Nephron progenitor cell (in vitro differentiated cells): Measurements from ENCODE around the gene IFRD1.

Source experiments
- DNase-seq: peaks from one replicate; pipeline ENCODE4 v3.0.0; 2021
- H3K27ac Mint-ChIP-seq: 2 replicates; pipeline ENCODE4 v1.8.0; 2021; ENCODE audit warnings: mild to moderate bottlenecking, moderate library complexity, mixed read lengths
- H3K27me3 Mint-ChIP-seq: 2 replicates; pipeline ENCODE4 v1.8.0; 2021; ENCODE audit warnings: mild to moderate bottlenecking, low read depth, mixed read lengths; ENCODE audit not compliant: poor library complexity
- H3K36me3 Mint-ChIP-seq: 2 replicates; pipeline ENCODE4 v1.8.0; 2021; ENCODE audit warnings: low read depth, mixed read lengths
- H3K4me1 Mint-ChIP-seq: 2 replicates; pipeline ENCODE4 v1.8.0; 2021; ENCODE audit warnings: mixed read lengths
- H3K4me3 Mint-ChIP-seq: 2 replicates; pipeline ENCODE4 v1.8.0; 2021; ENCODE audit warnings: mild to moderate bottlenecking, moderate library complexity, mixed read lengths
- H3K9me3 Mint-ChIP-seq: 2 replicates; pipeline ENCODE4 v1.8.0; 2021; ENCODE audit warnings: mild to moderate bottlenecking, moderate library complexity, mixed read lengths
- CTCF ChIP-seq: fragments of 200-600 bp; sonication (generic); IDR thresholded peaks from 2 replicates; pipeline ENCODE4 v1.5.0; 2021; ENCODE audit warnings: antibody characterized with exemption

Gene IFRD1

DNA sequence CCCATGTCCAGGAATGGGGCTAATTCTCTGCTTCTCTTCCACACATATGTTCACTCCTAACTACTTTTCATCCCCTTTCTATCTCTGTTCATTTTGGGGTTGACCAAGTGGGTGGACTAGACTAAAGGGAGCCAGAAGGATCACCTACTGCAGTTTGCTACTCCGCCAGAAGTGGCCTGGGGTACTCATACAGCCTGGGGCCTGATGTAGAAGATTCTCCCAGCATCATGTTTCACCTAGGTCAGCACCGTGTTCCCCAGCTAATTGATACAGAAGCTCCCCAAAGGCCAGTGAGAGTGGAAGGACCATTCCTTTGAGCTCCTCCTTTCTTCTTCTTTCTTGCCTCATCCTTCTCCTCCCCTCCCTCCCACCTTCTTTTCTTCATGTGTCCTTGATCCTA is 19.6 kb upstream of the IFRD1 start:
- Mint-ChIP-seq H3K4me3 (no peak overlapping the region), H3K27me3 (peaks cover 7% of the 10 kb centered on the region), H3K36me3 (peaks cover 11% of the 10 kb centered on the region), H3K4me1 (peaks cover 13% of the 10 kb centered on the region), H3K9me3 (peaks cover 12% of the 10 kb centered on the region), H3K27ac (no peak overlapping the region)
- no peak for TF ChIP-seq CTCF
- no peak for DNase-seq

DNA sequence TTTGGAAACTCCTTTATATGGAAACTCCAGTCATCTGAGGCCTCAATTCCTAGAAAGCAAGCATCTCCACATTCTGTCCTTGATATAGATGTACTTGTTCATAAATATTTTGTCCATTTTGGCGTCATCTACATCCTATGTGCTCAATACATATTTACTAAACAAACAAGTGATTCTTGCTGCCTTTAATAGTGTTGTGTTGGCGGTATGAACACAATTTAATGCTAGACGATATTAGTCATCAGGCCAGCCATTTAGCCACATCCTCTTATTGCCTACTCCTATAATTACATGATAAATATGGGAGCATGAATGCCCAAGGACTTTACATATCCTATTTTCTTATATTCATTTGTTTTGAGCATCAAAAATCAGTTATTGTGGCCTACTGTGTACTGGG is 18.5 kb upstream of the IFRD1 start:
- Mint-ChIP-seq H3K4me3 (no peak overlapping the region), H3K4me1 (peaks cover 13% of the 10 kb centered on the region), H3K27me3 (peaks cover 7% of the 10 kb centered on the region), H3K9me3 (peaks cover 12% of the 10 kb centered on the region), H3K27ac (no peak overlapping the region), H3K36me3 (peaks cover 11% of the 10 kb centered on the region)
- no peak for DNase-seq
- no peak for TF ChIP-seq CTCF

DNA sequence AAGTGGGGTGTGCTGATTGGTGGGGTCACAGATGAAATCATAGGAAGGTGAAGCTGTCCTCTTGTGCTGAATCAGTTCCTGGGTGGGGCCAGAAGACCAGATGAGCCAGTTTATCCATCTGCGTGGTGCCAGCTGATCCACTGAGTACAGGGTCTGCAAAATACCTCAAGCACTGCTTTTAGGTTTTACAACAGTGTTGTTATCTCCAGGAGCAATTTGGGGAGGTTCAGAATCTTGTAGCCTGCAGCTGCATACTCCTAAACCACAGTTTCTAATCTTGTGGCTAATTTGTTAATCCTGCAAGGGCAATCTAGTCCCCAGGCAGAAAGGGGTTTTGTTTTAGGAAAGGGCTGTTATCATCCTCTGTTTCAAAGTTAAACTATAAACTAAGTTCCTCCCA is 17.0 kb upstream of the IFRD1 start:
- no peak for DNase-seq
- H3K36me3 Mint-ChIP-seq: peaks cover 11% of the 10 kb centered on the region
- peaks cover 2% of the 10 kb centered on the region for H3K4me1 Mint-ChIP-seq
- H3K9me3 Mint-ChIP-seq: peaks cover 12% of the 10 kb centered on the region
- no peak overlapping the region for H3K27ac Mint-ChIP-seq
- H3K4me3 Mint-ChIP-seq: no peak overlapping the region
- H3K27me3 Mint-ChIP-seq: peaks cover 8% of the 10 kb centered on the region
- no peak for TF ChIP-seq CTCF

DNA sequence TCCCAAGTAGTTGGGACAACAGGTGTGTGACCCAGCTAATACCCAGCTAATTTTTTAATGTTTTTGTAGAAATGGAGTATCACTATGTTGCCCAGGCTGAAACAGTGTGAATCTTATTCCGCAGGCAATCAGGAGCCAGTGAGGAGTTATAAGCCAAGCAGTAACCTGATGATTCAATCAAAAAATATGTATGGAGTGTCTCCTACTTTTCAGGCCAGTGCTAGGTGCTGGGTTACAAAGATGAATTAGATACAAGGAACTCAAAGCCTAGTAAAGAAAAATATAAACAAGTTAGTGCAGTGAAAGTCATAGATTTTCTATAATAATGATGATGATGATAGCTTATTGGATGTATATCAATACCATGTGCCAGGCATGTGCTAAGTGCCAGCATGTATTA is 13.2 kb upstream of the IFRD1 start:
- H3K27me3 Mint-ChIP-seq: peaks cover 7% of the 10 kb centered on the region
- no peak for TF ChIP-seq CTCF
- H3K4me3 Mint-ChIP-seq: no peak overlapping the region
- peaks cover 12% of the 10 kb centered on the region for H3K9me3 Mint-ChIP-seq
- H3K36me3 Mint-ChIP-seq: peaks cover 10% of the 10 kb centered on the region
- DNase-seq: no peak
- H3K4me1 Mint-ChIP-seq: no peaks in the 10 kb centered on the region
- H3K27ac Mint-ChIP-seq: no peak overlapping the region

DNA sequence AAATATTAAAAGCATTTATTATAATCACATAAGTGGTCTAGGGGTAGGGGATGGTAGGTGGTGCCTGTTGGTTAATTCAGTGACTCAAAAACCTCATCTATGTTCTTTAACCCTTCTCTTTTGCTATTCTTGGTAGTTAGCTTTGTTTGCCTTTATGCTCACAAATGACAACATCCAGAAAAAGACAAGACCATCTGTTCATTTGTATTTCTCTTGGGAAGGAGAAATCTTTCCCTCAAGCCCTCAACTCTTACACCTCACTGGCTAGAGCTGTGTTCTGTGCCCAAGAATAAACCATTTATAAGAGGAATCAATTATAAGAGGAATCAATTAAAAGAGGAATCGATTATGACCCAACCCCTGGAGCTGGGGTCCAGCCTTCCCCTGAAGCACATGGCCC is 10.8 kb upstream of the IFRD1 start:
- Mint-ChIP-seq H3K9me3 (no peaks in the 10 kb centered on the region), H3K36me3 (no peaks in the 10 kb centered on the region), H3K27me3 (peaks cover 4% of the 10 kb centered on the region), H3K4me1 (no peaks in the 10 kb centered on the region), H3K4me3 (no peak overlapping the region), H3K27ac (no peak overlapping the region)
- TF ChIP-seq CTCF: no peak
- no peak for DNase-seq

DNA sequence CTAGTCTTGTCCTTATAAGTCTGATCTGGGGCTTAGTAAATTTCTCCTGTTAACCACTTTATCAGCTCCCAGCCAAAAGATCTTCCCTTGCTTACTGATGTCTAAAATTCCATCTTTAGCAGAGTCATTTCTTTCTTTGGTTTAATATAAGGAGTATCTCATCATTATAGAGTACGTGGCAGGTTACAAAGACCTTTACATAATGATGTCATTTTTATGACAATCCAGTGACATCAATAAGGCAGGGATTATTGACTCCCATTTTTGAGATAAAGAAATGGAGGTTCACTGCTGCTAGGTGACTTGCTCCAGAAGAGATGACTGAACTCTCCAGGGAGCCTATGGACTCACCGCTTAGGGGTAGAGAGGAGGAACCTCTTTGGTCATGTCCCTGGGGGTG is 8.1 kb upstream of the IFRD1 start:
- DNase-seq: no peak
- Mint-ChIP-seq H3K36me3 (no peaks in the 10 kb centered on the region), H3K27ac (no peak overlapping the region), H3K27me3 (peaks cover 4% of the 10 kb centered on the region), H3K4me3 (no peak overlapping the region), H3K4me1 (no peaks in the 10 kb centered on the region), H3K9me3 (no peaks in the 10 kb centered on the region)
- TF ChIP-seq CTCF: no peak
